Right lobe of liver (tissue), 4 donors: ENCODE data around the gene IGF2R.

ENCODE experiments used
- CTCF ChIP-seq, 4 donors: fragments of 200-600 bp in 3 of 4; fragments of 450-650 bp in 1 of 4; IDR thresholded peaks; one replicate each; pipeline versions ENCODE4 v1.5.1 to v1.8.0; 2016 to 2022; ENCODE audit warnings: antibody characterized with exemption in 4 of 4, mild to moderate bottlenecking in 2 of 4
- POLR2A ChIP-seq: fragments of 450-650 bp; IDR thresholded peaks from one replicate; pipeline ENCODE4 v1.6.1; 2017; ENCODE audit warnings: antibody characterized with exemption, mild to moderate bottlenecking
- donor health status: DM: no; HTN: no; CAD: no.
- donor health status: DM: no; HTN: no; CAD: no.
- donor health status: DM: no; HTN: yes; CAD: no.

- TF ChIP-seq CTCF (IDR thresholded peaks at IDR 0.05), result no peak
- TF ChIP-seq POLR2A, result no peak
These were observed 23.0 kb upstream of the IGF2R start for GRCh38 chr6:159945801-159946392.
